K562 (cell line): Measurements from ENCODE around the gene HHIPL1. TPM values are rescaled to one million over a fixed set of nuclear protein-coding genes. Genes with fewer than 3 reads are reported as not detected.

Experiments used
- ZBTB40 ChIP-seq, 2 experiments: fragments of 450-650 bp in 1 of 2; sonication (generic) in 1 of 2; formaldehyde crosslinking in 1 of 2; IDR thresholded peaks; 2 replicates each; pipeline versions ENCODE4 v1.7.1 to v1.9.0; 2016 to 2022; ENCODE audit warnings: inconsistent platforms in 1 of 2, mild to moderate bottlenecking in 1 of 2, missing genetic modification reagents in 1 of 2
- polyA plus RNA-seq, 8 experiments: library from polyadenylated mRNA; depleted of rRNA in 4 of 8; stranded (reverse) in 5 of 8; unstranded in 3 of 8; fragments of >200 nt; fragmentation: Nextera tagmentation in 2 of 8; fragmentation: Illumina TruSeq in 1 of 8; extraction: Ambion mirVana in 2 of 8; extraction: Trizol in 1 of 8; gene quantifications; 2 replicates each; pipeline versions ENCODE4 v1.2.1 to v1.2.3, GENCODE V29; 2011 to 2014; ENCODE audit warnings: inconsistent platforms in 1 of 8, missing spikeins in 1 of 8
- total RNA-seq, 7 experiments: library from RNA; depleted of rRNA in 6 of 7; stranded (reverse); fragments of >200 nt in 6 of 7; fragmentation: Illumina TruSeq in 2 of 7; extraction: Trizol in 2 of 7; gene quantifications; 2 replicates each; pipeline versions ENCODE4 v1.2.1 to v1.2.3, GENCODE V29; 2011 to 2021; ENCODE audit warnings: low replicate concordance in 1 of 7

Gene HHIPL1
- total and polyA plus RNA-seq, 9 of the 15 experiments (the other 6 are each of a cell fraction or from before 2014, with no cell fraction given) = not detected

- TF ChIP-seq ZBTB40 (IDR thresholded peaks at IDR 0.05) = no peak
- no peak for TF ChIP-seq ZBTB40 (CRISPR knock-in tag; IDR thresholded peaks at IDR 0.05)
Measured at GRCh38 chr14:99627510-99628381, 17.2 kb upstream of the HHIPL1 start (continued).
